H1 (cell line): Measurements from ENCODE around the gene ST6GALNAC5. TPM values are rescaled to one million over a fixed set of nuclear protein-coding genes. Genes with fewer than 3 reads are reported as not detected.
A peak's percentile ranks its signal among the peaks of the same experiment; 100 is the strongest.

Source experiments
- CTCF ChIA-PET: fragments of 300-600 bp; sonication (Branson Sonifier 250); formaldehyde crosslinking; loops from one replicate; lab custom pipeline; 2021; ENCODE audit not compliant: partially characterized antibody; lab: Charles Lee
- POLR2A ChIA-PET: fragments of 300-600 bp; sonication (Branson Sonifier 250); formaldehyde crosslinking; loops from one replicate; lab custom pipeline; 2021; ENCODE audit warnings: inconsistent platforms; ENCODE audit not compliant: partially characterized antibody; lab: Charles Lee
- DNase-seq, 2 experiments: peaks; one replicate each; pipeline versions ENCODE4 v3.0.0 to v3.0.0-alpha.2; 2010 to 2022; ENCODE audit warnings: low spot score in 2 of 2, low read depth in 1 of 2, mixed read lengths in 1 of 2
- FAIRE-seq: peaks from 2 replicates; lab custom pipeline; 2011; peaks lifted over from hg19 to GRCh38; lab: Jason Lieb, UNC
- H2AFZ ChIP-seq: 2 replicates; pipeline ENCODE4 v1.8.1; 2012; ENCODE audit warnings: low read length, inconsistent platforms
- H2AK5ac ChIP-seq: 2 replicates; pipeline ENCODE4 v1.6.1; 2013; ENCODE audit warnings: low read depth, low read length
- H2BK120ac ChIP-seq: replicated peaks from 2 replicates; pipeline ENCODE3; 2013; ENCODE audit warnings: low read depth, low read length, inconsistent platforms
- H2BK12ac ChIP-seq: 2 replicates; pipeline ENCODE4 v1.6.1; 2013; ENCODE audit warnings: low read depth, low read length
- H2BK15ac ChIP-seq: 2 replicates; pipeline ENCODE4 v1.6.1; 2013; ENCODE audit warnings: low read length
- H2BK20ac ChIP-seq: 2 replicates; pipeline ENCODE4 v1.6.1; 2013; ENCODE audit warnings: low read length
- H2BK5ac ChIP-seq: 2 replicates; pipeline ENCODE4 v1.6.1; 2013; ENCODE audit warnings: low read depth, low read length
- H3K14ac ChIP-seq: 2 replicates; pipeline ENCODE4 v1.6.1; 2013; ENCODE audit warnings: inconsistent platforms; ENCODE audit not compliant: insufficient read length
- H3K18ac ChIP-seq: 2 replicates; pipeline ENCODE4 v1.6.1; 2013; ENCODE audit warnings: low read length; ENCODE audit errors: extremely low read depth
- H3K23ac ChIP-seq: 2 replicates; pipeline ENCODE4 v1.6.1; 2013; ENCODE audit warnings: inconsistent platforms; ENCODE audit not compliant: insufficient read length
- H3K23me2 ChIP-seq: 2 replicates; pipeline ENCODE4 v1.6.1; 2013; ENCODE audit warnings: low read depth, low read length
- H3K27ac ChIP-seq: 2 replicates; pipeline ENCODE4 v1.6.1; 2011; ENCODE audit warnings: low read depth, low read length, inconsistent platforms
- H3K27me3 ChIP-seq, 4 experiments: replicated peaks in 1 of 4; 1 replicate in 1 of 4; 2 replicates in 3 of 4; pipeline versions ENCODE4 v1.6.1 to v1.8.1; 2011 to 2013; ENCODE audit warnings: low read length in 3 of 4, mild to moderate bottlenecking in 3 of 4, inconsistent platforms in 2 of 4, mixed read lengths in 2 of 4, moderate library complexity in 1 of 4; ENCODE audit not compliant: control insufficient read depth in 3 of 4, insufficient read depth in 3 of 4; ENCODE audit errors: extremely low read depth in 1 of 4
- H3K36me3 ChIP-seq, 4 experiments: 2 replicates each; pipeline versions ENCODE4 v1.6.1 to v1.8.1; 2011 to 2013; ENCODE audit warnings: mild to moderate bottlenecking in 4 of 4, low read length in 3 of 4, moderate library complexity in 2 of 4, control low read depth in 1 of 4, inconsistent platforms in 1 of 4; ENCODE audit not compliant: insufficient read depth in 4 of 4, control insufficient read depth in 2 of 4
- H3K4ac ChIP-seq: replicated peaks from 2 replicates; pipeline ENCODE3; 2013; ENCODE audit warnings: low read length, low read depth, mixed read lengths, inconsistent platforms; ENCODE audit not compliant: insufficient read length
- H3K4me1 ChIP-seq, 4 experiments: replicated peaks in 1 of 4; 1 replicate in 1 of 4; 2 replicates in 3 of 4; pipeline versions ENCODE4 v1.6.1 to v1.8.1; 2011 to 2013; ENCODE audit warnings: low read length in 3 of 4, inconsistent platforms in 2 of 4, mixed read lengths in 1 of 4; ENCODE audit not compliant: insufficient read depth in 4 of 4, control insufficient read depth in 3 of 4
- H3K4me2 ChIP-seq, 2 experiments: 2 replicates each; pipeline versions ENCODE4 v1.6.1 to v1.8.1; 2011 to 2013; ENCODE audit warnings: low read depth in 2 of 2, low read length in 2 of 2, control low read depth in 1 of 2, inconsistent platforms in 1 of 2, mild to moderate bottlenecking in 1 of 2; ENCODE audit not compliant: insufficient read depth in 1 of 2
- H3K4me3 ChIP-seq, 4 experiments: fragments of 200-600, 300-600 bp in 1 of 4; sonication (generic), shearing (Covaris generic), sonication (Bioruptor Twin) in 1 of 4; 2 replicates each; pipeline versions ENCODE4 v1.5.1 to v1.8.1; 2011 to 2016; ENCODE audit warnings: low read length in 4 of 4, low read depth in 3 of 4, control low read depth in 2 of 4, inconsistent platforms in 2 of 4, mild to moderate bottlenecking in 2 of 4, mixed read lengths in 1 of 4, moderate library complexity in 1 of 4; ENCODE audit not compliant: insufficient read depth in 2 of 4; ENCODE audit errors: extremely low read depth in 1 of 4
- H3K56ac ChIP-seq: replicated peaks from 2 replicates; pipeline ENCODE3; 2013; ENCODE audit warnings: low read depth, mild to moderate bottlenecking, mixed read lengths, low read length, inconsistent platforms; ENCODE audit not compliant: insufficient read length
- H3K79me1 ChIP-seq: 2 replicates; pipeline ENCODE4 v1.6.1; 2013; ENCODE audit warnings: low read depth, low read length, control low read depth
- H3K79me2 ChIP-seq, 2 experiments: 2 replicates each; pipeline versions ENCODE4 v1.6.1 to v1.8.1; 2012 to 2013; ENCODE audit warnings: low read length in 2 of 2, mild to moderate bottlenecking in 2 of 2, inconsistent platforms in 1 of 2; ENCODE audit not compliant: insufficient read depth in 2 of 2, control insufficient read depth in 1 of 2
- H3K9ac ChIP-seq, 4 experiments: replicated peaks in 1 of 4; 1 replicate in 1 of 4; 2 replicates in 3 of 4; pipeline versions ENCODE4 v1.6.1 to v1.8.1; 2011 to 2013; ENCODE audit warnings: low read depth in 3 of 4, low read length in 3 of 4, control low read depth in 2 of 4, mild to moderate bottlenecking in 2 of 4, moderate library complexity in 2 of 4, inconsistent platforms in 1 of 4; ENCODE audit errors: extremely low read depth in 1 of 4
- H3K9me3 ChIP-seq, 2 experiments: 2 replicates each; pipeline versions ENCODE4 v1.6.1 to v1.8.1; 2012 to 2013; ENCODE audit warnings: mild to moderate bottlenecking in 2 of 2, moderate library complexity in 2 of 2, control low read depth in 1 of 2, inconsistent platforms in 1 of 2, low read depth in 1 of 2, low read length in 1 of 2, mixed read lengths in 1 of 2; ENCODE audit not compliant: insufficient read depth in 2 of 2
- H4K20me1 ChIP-seq, 2 experiments: replicated peaks in 1 of 2; 2 replicates each; pipeline versions ENCODE3 to v1.8.1; 2011 to 2013; ENCODE audit warnings: inconsistent platforms in 2 of 2, low read length in 2 of 2, mild to moderate bottlenecking in 1 of 2; ENCODE audit not compliant: insufficient read depth in 2 of 2, control insufficient read depth in 1 of 2
- H4K5ac ChIP-seq: 2 replicates; pipeline ENCODE4 v1.6.1; 2013; ENCODE audit warnings: low read length, low read depth, mixed read lengths, inconsistent platforms; ENCODE audit not compliant: insufficient read length
- H4K8ac ChIP-seq: 2 replicates; pipeline ENCODE4 v1.8.0; 2013; ENCODE audit warnings: mild to moderate bottlenecking, moderate library complexity, low read length, inconsistent platforms; ENCODE audit not compliant: insufficient read depth; ENCODE audit errors: extremely low read depth
- H4K91ac ChIP-seq: replicated peaks from 2 replicates; pipeline ENCODE3; 2013; ENCODE audit warnings: low read length, mixed read lengths, inconsistent platforms; ENCODE audit not compliant: insufficient read length
- E2F6 ChIP-seq: IDR thresholded peaks from 2 replicates; pipeline ENCODE4 v1.6.1; 2012; ENCODE audit warnings: inconsistent platforms
- GTF2F1 ChIP-seq: IDR thresholded peaks from 2 replicates; pipeline ENCODE4 v1.6.1; 2012; ENCODE audit warnings: low read depth, low read length, improper control_type of control experiment, borderline replicate concordance
- WGBS, 2 experiments: shearing (Covaris generic) in 1 of 2; methylation state at CpG; one replicate each; pipeline versions ENCODE4 v1.1.6 to v1.1.7; 2013 to 2015; ENCODE audit warnings: low lambda C conversion rate in 2 of 2, mixed read lengths in 2 of 2, inconsistent platforms in 1 of 2, low coverage in 1 of 2, missing lambda C conversion rate in 1 of 2; ENCODE audit not compliant: insufficient replicate concordance in 2 of 2, insufficient coverage in 1 of 2, insufficient read length in 1 of 2; ENCODE audit errors: extremely low coverage in 1 of 2, missing lambda C conversion rate in 1 of 2; 5-methylcytosine and 5-hydroxymethylcytosine counted together
- polyA plus RNA-seq, 7 experiments: library from polyadenylated mRNA; depleted of rRNA in 3 of 7; stranded (reverse) in 5 of 7; unstranded in 2 of 7; fragments of >200 nt in 5 of 7; fragments of 200-250 nt in 2 of 7; gene quantifications; 1 replicate in 5 of 7; 2 replicates in 1 of 7; 4 replicates in 1 of 7; pipeline versions ENCODE4 v1.2.1 to v1.2.3, GENCODE V29; 2011 to 2013; ENCODE audit warnings: missing spikeins in 2 of 7, mixed read lengths in 2 of 7
- total RNA-seq: library from RNA; stranded (reverse); fragmentation: NEBNext Ultra II Directional; extraction: Animal tissue kit (Norgen Biotek cat#: 25700); gene quantifications from 2 replicates; pipeline ENCODE4 v1.2.1, GENCODE V29; 2021

ST6GALNAC5 gene
- total and polyA plus RNA-seq, 2 of the 8 experiments (the other 6 are each of a cell fraction or from before 2014, with no cell fraction given), result 6.2 to 7.3 TPM

- WGBS, 2 experiments, result 76% methylated on average over 7 of the region's 7 CpGs; no CpG with 5 or more reads in 1 of the 2 experiments
- Histone ChIP-seq H3K18ac (no peak overlapping the region), H3K4me2 (no peak overlapping the region), H3K23me2 (no peaks in the 10 kb centered on the region), H2AK5ac (no peak overlapping the region), H4K5ac (no peak overlapping the region), H3K56ac (no peak overlapping the region), H3K79me2 (no peaks in the 10 kb centered on the region), H2AFZ (no peak overlapping the region), H3K9me3 (no peaks in the 10 kb centered on the region), H3K27ac (no peak overlapping the region), H2BK12ac (no peak overlapping the region), H3K4ac (no peak overlapping the region)
- no peak for DNase-seq
- TF ChIP-seq E2F6 (peak; percentile 55; the same call in 1 of the 2 replicates), GTF2F1 (no peak)
- TF ChIP-seq, all 59 proteins: peak for 1
- no peak for FAIRE-seq
- ChIA-PET POLR2A (no interaction called here), CTCF (interaction anchor here (0.6 to 1.4 kb wide), 4 partner anchors 10 to 412 kb away, joined by 3 to 4 read pairs (median 3); no protein-coding TSS in a partner anchor)
- Histone ChIP-seq H4K20me1 (no peaks in the 10 kb centered on the region), H3K27me3 (no peaks in the 10 kb centered on the region), H2BK120ac (no peak overlapping the region), H4K91ac (no peak overlapping the region), H2BK20ac (no peak overlapping the region), H3K4me3 (no peak overlapping the region), H2BK5ac (no peak overlapping the region), H2BK15ac (no peak overlapping the region), H3K4me1 (peaks cover 2 to 7% (median 4%) of the 10 kb centered on the region in 4 experiments; a peak in 6 of 7 replicates), H3K9ac (no peak overlapping the region), H4K8ac (no peak overlapping the region), H3K23ac (no peak overlapping the region), H3K14ac (no peak overlapping the region), H3K36me3 (no peaks in the 10 kb centered on the region), H3K79me1 (no peaks in the 10 kb centered on the region)
Observed at GRCh38 chr1:77057994-77058585, 190.8 kb downstream of the ST6GALNAC5 start.
